Skeletal muscle tissue (tissue), 4 donors: ENCODE measurements around the gene MAPKBP1. TPM values are rescaled to one million over a fixed set of nuclear protein-coding genes. Genes with fewer than 3 reads are reported as not detected.

Source experiments
- H3K27ac ChIP-seq: one replicate; pipeline ENCODE4 v1.7.0; 2013; ENCODE audit warnings: mild to moderate bottlenecking, low read depth, low read length, inconsistent platforms
- H3K27me3 ChIP-seq, 3 donors: one replicate each; pipeline ENCODE4 v1.7.0; 2013; ENCODE audit warnings: low read length in 3 of 3; ENCODE audit not compliant: control insufficient read depth in 3 of 3, insufficient read depth in 3 of 3
- H3K36me3 ChIP-seq, 3 donors: one replicate each; pipeline ENCODE4 v1.7.0; 2013; ENCODE audit warnings: low read length in 3 of 3; ENCODE audit not compliant: control insufficient read depth in 3 of 3, insufficient read depth in 3 of 3
- H3K4me1 ChIP-seq, 3 donors: one replicate each; pipeline ENCODE4 v1.7.0; 2013; ENCODE audit warnings: low read length in 3 of 3, mild to moderate bottlenecking in 3 of 3; ENCODE audit not compliant: control insufficient read depth in 3 of 3, insufficient read depth in 3 of 3
- H3K4me3 ChIP-seq, 3 donors: one replicate each; pipeline ENCODE4 v1.7.0; 2013; ENCODE audit warnings: low read length in 3 of 3
- H3K9ac ChIP-seq, 3 donors: one replicate each; pipeline ENCODE4 v1.7.0; 2013; ENCODE audit warnings: low read length in 3 of 3, mild to moderate bottlenecking in 3 of 3, moderate library complexity in 2 of 3, low read depth in 1 of 3
- H3K9me3 ChIP-seq, 3 donors: one replicate each; pipeline ENCODE4 v1.7.0; 2013; ENCODE audit warnings: low read length in 3 of 3; ENCODE audit not compliant: control insufficient read depth in 3 of 3
- total RNA-seq: library from RNA; depleted of rRNA; stranded (reverse); fragments of >200 nt; gene quantifications from one replicate; pipeline ENCODE4 v1.2.3, GENCODE V29; 2014
- donor health status: Osteomylitis.

Gene MAPKBP1
- total RNA-seq, 1 donor from 2014 or later: 10.4 TPM

DNA sequence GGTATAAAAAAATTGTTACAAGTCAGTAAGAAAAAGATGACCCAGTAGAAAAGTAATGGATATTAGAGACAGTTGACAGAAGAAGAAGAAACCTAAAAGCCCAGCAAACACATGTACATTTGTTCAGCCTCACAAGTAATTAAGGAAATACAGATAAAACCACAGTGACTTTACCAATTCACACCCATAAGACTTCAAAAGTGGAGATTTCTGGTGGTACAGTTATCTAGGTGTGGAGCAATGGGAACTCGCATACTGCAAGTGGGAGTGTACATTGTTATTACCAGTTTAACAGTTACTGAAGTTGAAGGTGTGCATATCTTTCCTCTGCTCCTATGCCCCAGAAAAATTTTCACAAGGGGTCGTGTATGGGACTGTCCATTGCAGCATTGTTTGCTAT is 18.1 kb upstream of the MAPKBP1 start:
- H3K27me3 ChIP-seq: no peaks in the 10 kb centered on the region
- H3K9ac ChIP-seq: no peak overlapping the region
- no peaks in the 10 kb centered on the region for H3K9me3 ChIP-seq
- H3K27ac ChIP-seq: no peak overlapping the region
- no peaks in the 10 kb centered on the region for H3K4me1 ChIP-seq
- H3K36me3 ChIP-seq: peaks cover 0 to 32% (median 25%) of the 10 kb centered on the region in 3 donors
- no peak overlapping the region for H3K4me3 ChIP-seq

DNA sequence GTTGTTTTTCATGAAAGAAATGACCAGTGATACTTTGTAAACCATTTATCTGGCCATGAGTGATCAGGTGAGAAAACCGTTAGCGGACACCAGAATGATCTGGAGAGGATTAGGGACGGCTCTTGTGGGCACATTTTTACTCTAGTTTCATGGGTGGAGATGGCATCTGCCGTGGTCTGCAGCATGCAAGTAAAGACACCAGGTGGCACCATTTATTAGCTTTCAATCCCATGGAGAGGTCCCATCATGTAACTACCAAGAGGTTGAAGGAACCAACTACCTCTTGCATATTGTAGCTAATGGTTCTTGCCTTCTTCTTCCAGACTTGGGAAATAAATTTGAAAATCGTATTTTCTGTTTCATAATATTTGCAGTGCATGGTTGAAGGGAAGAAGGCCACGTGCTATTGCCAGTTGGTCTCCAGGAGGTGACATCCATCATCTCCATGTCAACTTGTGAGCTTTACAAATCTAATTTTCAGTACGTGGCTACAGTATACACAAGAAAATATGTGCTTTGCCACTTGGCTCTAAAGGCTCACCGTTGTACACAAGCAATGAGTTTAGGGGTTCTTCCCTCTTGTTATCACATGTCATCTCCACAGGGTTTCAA is 1.5 kb upstream of the MAPKBP1 start:
- Histone ChIP-seq H3K36me3 (peaks cover 0 to 8% (median 7%) of the 10 kb centered on the region in 3 donors), H3K27me3 (no peaks in the 10 kb centered on the region), H3K4me1 (peaks cover 26 to 43% (median 28%) of the 10 kb centered on the region in 3 donors), H3K4me3 (no peak overlapping the region), H3K9me3 (no peaks in the 10 kb centered on the region), H3K9ac (no peak overlapping the region), H3K27ac (no peak overlapping the region)

DNA sequence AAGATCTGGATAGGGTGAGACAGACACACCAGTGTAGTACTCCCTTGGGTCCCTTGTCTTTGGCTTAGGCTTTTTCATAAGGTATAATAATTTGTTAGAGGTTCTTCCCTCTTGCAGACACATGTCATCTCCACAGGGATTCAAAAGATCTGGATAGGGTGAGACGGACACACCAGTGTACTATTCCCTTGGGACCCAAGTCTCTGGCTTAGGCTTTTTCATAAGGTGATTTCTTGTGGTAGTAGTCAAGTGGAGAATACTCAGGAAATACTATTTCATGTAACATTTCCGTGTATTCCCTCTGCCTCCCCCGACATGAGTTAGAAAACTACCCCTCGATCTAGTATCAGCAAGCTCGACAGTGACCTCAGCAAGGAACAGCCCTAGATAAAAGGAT is 954 bp upstream of the MAPKBP1 start:
- Histone ChIP-seq H3K4me3 (peak overlapping the region in 2 of 3 donors; percentile 94 to 97), H3K27me3 (no peaks in the 10 kb centered on the region), H3K4me1 (peaks cover 26 to 43% (median 28%) of the 10 kb centered on the region in 3 donors), H3K9ac (peak overlapping the region; percentile 82 to 91 (median 90)), H3K27ac (peak overlapping the region; percentile 73), H3K9me3 (no peaks in the 10 kb centered on the region), H3K36me3 (peaks cover 0 to 7% (median 4%) of the 10 kb centered on the region in 3 donors)

DNA sequence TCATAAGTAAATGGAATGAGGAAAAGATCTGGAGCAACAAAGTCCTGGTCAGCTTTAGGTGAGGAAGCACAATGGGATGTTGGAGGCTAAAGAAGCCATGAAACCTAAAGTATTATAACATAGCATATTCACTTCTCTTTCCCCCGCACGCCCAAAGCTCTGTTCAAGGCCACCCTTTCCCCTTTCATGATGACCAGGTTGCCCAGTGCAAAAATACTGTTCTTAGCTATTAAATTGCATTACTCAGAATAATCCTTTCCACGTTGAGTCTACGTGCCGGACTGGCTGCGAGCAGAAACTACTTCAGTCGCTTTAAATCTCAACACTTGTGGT is 589 bp upstream of the MAPKBP1 start:
- Histone ChIP-seq H3K36me3 (peaks cover 0 to 4% (median 4%) of the 10 kb centered on the region in 3 donors), H3K27ac (peak overlapping the region; percentile 73), H3K9me3 (no peaks in the 10 kb centered on the region), H3K4me1 (peaks cover 26 to 43% (median 28%) of the 10 kb centered on the region in 3 donors), H3K9ac (peak overlapping the region; percentile 82 to 91 (median 90)), H3K4me3 (peak overlapping the region; percentile 92 to 97 (median 94)), H3K27me3 (no peaks in the 10 kb centered on the region)

DNA sequence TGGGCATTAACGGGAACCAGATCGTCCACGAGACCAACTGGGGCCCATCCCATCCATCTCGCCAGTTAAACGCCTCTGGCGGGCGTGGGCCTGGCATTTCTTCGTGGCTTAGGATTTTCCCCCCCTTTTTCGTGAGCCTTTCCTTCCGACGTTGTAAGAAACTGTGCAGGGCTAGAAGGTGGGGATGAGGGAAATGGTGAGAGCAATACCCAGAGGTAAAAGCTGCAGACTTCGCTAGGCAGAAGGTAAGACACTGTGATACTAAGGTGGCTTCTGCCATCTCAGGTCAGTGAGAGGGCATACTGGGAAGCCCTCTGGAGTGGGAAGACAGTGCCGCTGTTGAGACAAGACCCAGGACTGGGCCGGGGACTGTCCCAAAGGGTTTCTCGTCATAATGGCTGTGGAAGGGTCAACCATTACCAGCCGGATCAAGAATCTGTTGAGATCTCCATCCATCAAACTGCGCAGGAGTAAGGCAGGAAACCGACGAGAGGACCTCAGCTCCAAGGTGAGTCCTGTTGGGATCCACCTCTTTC is 666 bp downstream of the MAPKBP1 start:
- Histone ChIP-seq H3K27me3 (no peaks in the 10 kb centered on the region), H3K27ac (peak overlapping the region; percentile 73), H3K9me3 (no peaks in the 10 kb centered on the region), H3K4me1 (peaks cover 32 to 49% (median 33%) of the 10 kb centered on the region in 3 donors), H3K4me3 (peak overlapping the region; percentile 92 to 97 (median 94)), H3K9ac (peak overlapping the region; percentile 86 to 91 (median 90)), H3K36me3 (peaks cover 0 to 4% (median 0%) of the 10 kb centered on the region in 3 donors)

DNA sequence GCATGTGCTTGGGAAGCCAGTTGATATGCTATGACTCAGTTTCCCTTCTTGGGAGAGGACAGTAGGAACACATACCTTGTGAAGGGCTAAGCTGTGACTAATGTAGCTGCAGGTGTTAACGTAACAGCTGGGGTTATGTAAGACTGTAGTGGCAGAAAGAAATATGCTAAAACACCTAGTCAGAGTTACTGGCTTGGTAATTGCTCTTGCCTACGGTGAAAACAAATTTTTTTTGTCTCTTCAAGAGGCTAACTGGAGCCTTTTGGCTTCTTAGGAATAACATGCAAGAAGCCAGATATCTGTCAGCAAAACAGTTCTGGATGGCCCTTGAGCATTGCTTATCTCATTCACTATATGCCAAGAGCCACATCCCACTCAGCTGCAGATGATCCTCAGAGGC is 1.4 kb downstream of the MAPKBP1 start:
- Histone ChIP-seq H3K4me1 (peaks cover 37 to 56% (median 38%) of the 10 kb centered on the region in 3 donors), H3K9ac (peak overlapping the region; percentile 86 to 91 (median 90))

DNA sequence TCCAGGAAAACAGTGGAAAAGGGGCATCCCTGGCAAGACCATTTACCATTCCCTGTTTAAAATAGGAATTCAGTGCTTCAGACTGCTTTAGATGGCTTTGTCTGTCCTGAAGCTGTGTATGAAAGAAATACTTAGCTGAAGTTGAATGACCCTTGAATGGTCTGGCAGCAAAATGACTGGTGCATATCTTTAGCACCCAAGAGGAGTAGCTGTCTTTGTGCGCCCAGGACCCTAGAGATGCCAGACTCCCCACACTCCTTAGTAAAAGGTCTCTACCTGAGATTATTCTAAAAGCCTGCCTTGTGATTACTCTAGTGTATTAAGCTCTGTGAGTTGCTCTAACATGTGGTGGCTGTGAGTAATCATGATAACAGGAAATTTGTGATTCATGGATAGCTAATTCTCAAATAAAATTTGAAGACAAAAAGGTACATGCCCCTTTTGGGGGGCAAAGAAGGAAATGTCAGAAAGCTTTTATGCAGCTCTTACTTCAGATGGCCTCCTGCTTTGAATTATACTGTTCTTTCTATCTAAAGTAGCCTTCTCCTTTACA is 3.2 kb downstream of the MAPKBP1 start:
- Histone ChIP-seq H3K27ac (no peak overlapping the region), H3K4me3 (no peak overlapping the region), H3K36me3 (no peaks in the 10 kb centered on the region), H3K4me1 (peaks cover 37 to 56% (median 38%) of the 10 kb centered on the region in 3 donors), H3K9ac (no peak overlapping the region), H3K9me3 (no peaks in the 10 kb centered on the region), H3K27me3 (no peaks in the 10 kb centered on the region)

More for the DNA sequence above, 1.4 kb downstream of the MAPKBP1 start:
- Histone ChIP-seq H3K36me3 (no peaks in the 10 kb centered on the region), H3K9me3 (no peaks in the 10 kb centered on the region), H3K27ac (no peak overlapping the region), H3K4me3 (peak overlapping the region; percentile 92 to 97 (median 94)), H3K27me3 (no peaks in the 10 kb centered on the region)

DNA sequence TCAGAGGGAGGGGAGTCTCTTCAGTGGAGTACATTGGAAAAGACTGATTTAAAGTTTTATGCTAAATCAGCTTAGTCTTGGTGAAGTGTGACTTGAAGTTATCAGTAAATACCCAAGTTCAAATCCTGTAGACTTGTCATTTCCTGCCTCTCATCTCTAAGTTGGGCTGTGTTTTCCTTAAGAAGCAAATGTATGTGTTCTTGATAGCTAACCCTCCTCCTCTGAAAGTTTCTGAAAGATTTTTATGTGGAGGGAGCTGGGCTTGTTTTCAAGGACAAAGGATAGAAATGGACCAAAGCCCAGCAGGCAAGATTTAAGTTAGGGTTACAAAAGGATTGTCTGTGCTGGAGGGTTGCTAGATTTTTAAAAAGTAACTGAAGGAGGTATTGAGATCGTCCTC is 4.2 kb downstream of the MAPKBP1 start:
- Histone ChIP-seq H3K27me3 (no peaks in the 10 kb centered on the region), H3K4me3 (no peak overlapping the region), H3K36me3 (no peaks in the 10 kb centered on the region), H3K27ac (no peak overlapping the region), H3K9ac (no peak overlapping the region), H3K4me1 (peaks cover 31 to 46% (median 31%) of the 10 kb centered on the region in 3 donors), H3K9me3 (no peaks in the 10 kb centered on the region)

DNA sequence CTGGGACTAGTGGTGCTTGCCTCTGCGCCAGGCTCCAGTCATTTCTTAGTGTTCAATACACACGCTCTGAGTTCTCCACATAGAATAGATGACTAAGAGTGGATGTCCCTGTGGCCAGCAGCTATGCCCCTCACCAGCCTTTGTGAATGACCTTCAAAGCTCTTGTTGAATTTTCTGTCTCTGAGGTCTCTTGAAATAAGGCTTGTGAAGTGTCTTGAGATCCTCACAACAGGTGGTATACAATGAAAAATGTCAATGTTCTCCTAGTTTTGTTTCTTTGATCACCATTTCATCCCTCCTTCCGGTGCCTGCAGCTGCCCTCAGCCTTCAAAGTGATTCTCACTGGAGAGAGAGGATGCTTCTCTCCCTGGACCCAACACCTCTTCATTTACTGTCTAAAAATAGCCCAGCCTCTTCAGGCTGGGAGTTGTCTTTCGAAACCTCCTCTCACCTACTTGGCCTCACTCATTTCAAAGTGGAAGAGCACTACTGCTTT is 5.4 kb downstream of the MAPKBP1 start:
- Histone ChIP-seq H3K36me3 (no peaks in the 10 kb centered on the region), H3K27me3 (no peaks in the 10 kb centered on the region), H3K27ac (peak overlapping the region; percentile 11), H3K4me1 (peaks cover 26 to 37% (median 27%) of the 10 kb centered on the region in 3 donors), H3K4me3 (no peak overlapping the region), H3K9ac (no peak overlapping the region), H3K9me3 (no peaks in the 10 kb centered on the region)

DNA sequence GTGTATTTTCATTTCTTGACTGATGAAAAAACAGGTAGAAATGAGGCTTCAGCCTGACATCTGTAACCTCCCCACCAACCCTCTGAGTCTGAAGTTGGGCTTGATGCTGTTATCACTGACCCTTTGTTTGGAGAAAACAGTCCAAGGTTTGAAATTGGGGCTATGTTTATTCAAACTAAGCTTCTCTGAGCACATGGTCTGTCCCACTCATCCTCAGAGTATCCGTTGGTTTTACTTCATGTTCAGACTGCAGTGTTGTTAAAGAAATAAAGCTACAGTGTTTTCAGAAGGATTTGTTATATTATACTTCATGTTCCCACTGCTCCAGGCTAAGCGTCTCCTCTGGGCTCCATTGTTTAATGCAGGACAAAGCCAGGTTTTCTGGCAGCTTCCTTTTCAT is 6.0 kb downstream of the MAPKBP1 start:
- Histone ChIP-seq H3K27me3 (no peaks in the 10 kb centered on the region), H3K9me3 (no peaks in the 10 kb centered on the region), H3K27ac (peak overlapping the region; percentile 11), H3K4me1 (peaks cover 22 to 31% (median 23%) of the 10 kb centered on the region in 3 donors), H3K9ac (no peak overlapping the region), H3K36me3 (no peaks in the 10 kb centered on the region), H3K4me3 (no peak overlapping the region)
